HepG2 (cell line): Measurements from ENCODE around the gene RARA. TPM values are rescaled to one million over a fixed set of nuclear protein-coding genes. Genes with fewer than 3 reads are reported as not detected.

Experiments
- CBX1 ChIP-seq: IDR thresholded peaks from one replicate; pipeline ENCODE4 v1.6.1; 2016; ENCODE audit warnings: antibody characterized with exemption, low read depth
- ETV5 ChIP-seq: IDR thresholded peaks from 2 replicates; pipeline ENCODE4 v1.6.1; 2018; ENCODE audit warnings: missing biosample characterization, missing genetic modification reagents, inconsistent platforms, borderline replicate concordance
- FOXA3 ChIP-seq: IDR thresholded peaks from 2 replicates; pipeline ENCODE4 v1.6.1; 2016; ENCODE audit warnings: missing genetic modification reagents, missing compliant biosample characterization
- HOXA7 ChIP-seq: sonication (generic); formaldehyde crosslinking; IDR thresholded peaks from 2 replicates; pipeline ENCODE4 v1.8.1; 2022; ENCODE audit warnings: mild to moderate bottlenecking, missing genetic modification reagents, moderate library complexity
- KDM2A ChIP-seq: sonication (generic); formaldehyde crosslinking; IDR thresholded peaks from 2 replicates; pipeline ENCODE4 v1.4.0; 2020; ENCODE audit warnings: low read depth, missing genetic modification reagents, borderline replicate concordance
- MATR3 ChIP-seq: sonication (generic); formaldehyde crosslinking; IDR thresholded peaks from 2 replicates; pipeline ENCODE4 v1.4.0; 2020; ENCODE audit warnings: missing genetic modification reagents
- TBX2 ChIP-seq: sonication (generic); formaldehyde crosslinking; IDR thresholded peaks from 2 replicates; pipeline ENCODE4 v1.5.0; 2020; ENCODE audit warnings: missing genetic modification reagents, mild to moderate bottlenecking, borderline replicate concordance
- THAP11 ChIP-seq: IDR thresholded peaks from 2 replicates; pipeline ENCODE4 v1.6.1; 2016; ENCODE audit warnings: missing biosample characterization, missing genetic modification reagents
- TOE1 ChIP-seq: sonication (generic); formaldehyde crosslinking; IDR thresholded peaks from 2 replicates; pipeline ENCODE4 v1.4.0; 2020; ENCODE audit warnings: mild to moderate bottlenecking, missing genetic modification reagents
- ZKSCAN1 ChIP-seq: fragments of 150-350 bp; IDR thresholded peaks from 2 replicates; pipeline ENCODE4 v1.6.1; 2014; ENCODE audit warnings: low read length
- ZKSCAN5 ChIP-seq: sonication (generic); formaldehyde crosslinking; IDR thresholded peaks from 2 replicates; pipeline ENCODE4 v1.5.1; 2020; ENCODE audit warnings: mild to moderate bottlenecking, missing genetic modification reagents
- ZMYM3 ChIP-seq: sonication (generic); formaldehyde crosslinking; IDR thresholded peaks from 2 replicates; pipeline ENCODE4 v1.5.1; 2020; ENCODE audit warnings: mild to moderate bottlenecking, missing genetic modification reagents
- ZNF317 ChIP-seq: sonication (generic); formaldehyde crosslinking; IDR thresholded peaks from 2 replicates; pipeline ENCODE4 v1.5.0; 2020; ENCODE audit warnings: mild to moderate bottlenecking, missing genetic modification reagents
- ZNF44 ChIP-seq: sonication (generic); formaldehyde crosslinking; IDR thresholded peaks from 2 replicates; pipeline ENCODE4 v1.5.1; 2020; ENCODE audit warnings: mild to moderate bottlenecking, missing genetic modification reagents
- ZNF562 ChIP-seq: sonication (generic); formaldehyde crosslinking; IDR thresholded peaks from 2 replicates; pipeline ENCODE4 v1.8.0; 2022; ENCODE audit warnings: missing genetic modification reagents, borderline replicate concordance
- ZNF572 ChIP-seq: sonication (generic); formaldehyde crosslinking; IDR thresholded peaks from 2 replicates; pipeline ENCODE4 v1.5.1; 2020; ENCODE audit warnings: mild to moderate bottlenecking, missing genetic modification reagents
- ZNF615 ChIP-seq: sonication (generic); formaldehyde crosslinking; IDR thresholded peaks from 2 replicates; pipeline ENCODE4 v1.5.0; 2020; ENCODE audit warnings: mild to moderate bottlenecking, missing genetic modification reagents, borderline replicate concordance
- ZNF766 ChIP-seq: sonication (generic); formaldehyde crosslinking; IDR thresholded peaks from 2 replicates; pipeline ENCODE4 v1.5.0; 2020; ENCODE audit warnings: missing genetic modification reagents, borderline replicate concordance
- ZNF790 ChIP-seq: sonication (generic); formaldehyde crosslinking; IDR thresholded peaks from 2 replicates; pipeline ENCODE4 v1.8.0; 2022; ENCODE audit warnings: missing genetic modification reagents, mild to moderate bottlenecking, borderline replicate concordance
- polyA plus RNA-seq, 8 experiments: library from polyadenylated mRNA; depleted of rRNA in 3 of 8; stranded (reverse) in 7 of 8; unstranded in 1 of 8; fragments of >200 nt; fragmentation: Illumina TruSeq in 4 of 8; extraction: Trizol in 4 of 8; gene quantifications; 2 replicates each; pipeline versions ENCODE4 v1.2.1 to v1.2.3, GENCODE V29; 2011 to 2016; ENCODE audit warnings: low read depth in 4 of 8, missing spikeins in 1 of 8, mixed read lengths in 1 of 8; ENCODE audit not compliant: insufficient read depth in 1 of 8
- total RNA-seq, 5 experiments: library from RNA; depleted of rRNA; stranded (reverse); fragments of >200 nt; fragmentation: Illumina TruSeq; extraction: Trizol; gene quantifications; 2 replicates each; pipeline ENCODE4 v1.2.3, GENCODE V29; 2016; ENCODE audit warnings: low read depth in 1 of 5
- TF ChIP-seq, protein P1 (sequence below): IDR thresholded peaks from 2 replicates; pipeline ENCODE4 v1.6.1; 2016; ENCODE audit warnings: low read depth, borderline replicate concordance
- TF ChIP-seq, protein P2 (sequence below): sonication (generic); formaldehyde crosslinking; IDR thresholded peaks from 2 replicates; pipeline ENCODE4 v1.9.0; 2021; ENCODE audit warnings: missing genetic modification reagents, borderline replicate concordance
- TF ChIP-seq, protein P3 (sequence below): sonication (generic); formaldehyde crosslinking; conservative IDR thresholded peaks from 2 replicates; pipeline ENCODE4 v1.8.0; 2022; ENCODE audit warnings: missing genetic modification reagents
- TF ChIP-seq, protein P4 (sequence below): sonication (generic); formaldehyde crosslinking; IDR thresholded peaks from 2 replicates; pipeline ENCODE4 v1.9.0; 2021; ENCODE audit warnings: missing genetic modification reagents, borderline replicate concordance
- TF ChIP-seq, protein P5 (sequence below): sonication (generic); formaldehyde crosslinking; IDR thresholded peaks from 2 replicates; pipeline ENCODE4 v1.5.0; 2020; ENCODE audit warnings: missing genetic modification reagents

RARA gene
- total and polyA plus RNA-seq, 2 of the 13 experiments (the other 11 are each of a cell fraction or from before 2014, with no cell fraction given) = 6.4 to 8.6 TPM

DNA sequence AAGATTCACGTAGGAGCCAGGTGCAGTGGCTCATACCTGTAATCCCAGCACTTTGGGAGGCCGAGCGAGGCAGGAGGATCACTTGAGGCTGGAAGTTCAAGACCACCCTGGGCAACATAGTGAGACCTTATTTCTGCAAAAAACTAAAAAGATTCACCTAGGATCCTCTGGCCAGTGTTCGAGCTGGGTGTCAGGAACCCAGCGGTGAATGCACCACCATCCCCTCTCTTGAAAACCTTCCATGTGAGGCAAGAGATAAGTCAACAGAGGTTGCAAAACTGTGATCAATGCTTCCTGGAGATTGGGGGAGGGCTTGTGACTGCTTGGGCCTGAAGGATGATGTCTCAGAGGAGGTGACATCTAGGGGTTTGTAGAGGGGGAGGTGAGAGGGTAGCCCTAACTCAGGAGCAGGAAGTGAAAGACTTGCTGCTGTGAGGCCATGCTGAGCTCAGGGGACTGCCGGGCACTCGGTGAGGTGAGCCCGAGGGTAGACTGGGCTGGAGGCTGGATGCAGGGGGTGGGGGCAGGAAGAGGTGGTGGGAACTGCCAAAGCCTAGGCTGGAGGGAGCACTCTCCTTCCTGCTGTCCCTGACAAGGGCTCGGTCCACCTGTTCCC lies 43.9 kb downstream of the RARA start (continued):
- TF ChIP-seq ZNF790 (no peak), ZKSCAN1 (no peak), ZNF572 (CRISPR knock-in tag) (peak; percentile 76), ZNF562 (CRISPR knock-in tag) (no peak), ZNF766 (CRISPR knock-in tag) (peak; percentile 22; the same call in 1 of the 2 replicates), THAP11 (CRISPR knock-in tag) (peak; percentile 89), ETV5 (peak; percentile 97), KDM2A (no peak), CBX1 (peak; percentile 76), ZKSCAN5 (CRISPR knock-in tag) (peak; percentile 100), FOXA3 (CRISPR knock-in tag) (peak; percentile 100), ZNF615 (CRISPR knock-in tag) (peak; percentile 59; the same call in 1 of the 2 replicates), HOXA7 (no peak), MATR3 (no peak), TBX2 (CRISPR knock-in tag) (peak; percentile 84), TOE1 (no peak), ZNF44 (no peak), ZNF317 (CRISPR knock-in tag) (no peak), ZMYM3 (CRISPR knock-in tag) (peak; percentile 71)
- TF ChIP-seq, protein P1, sequence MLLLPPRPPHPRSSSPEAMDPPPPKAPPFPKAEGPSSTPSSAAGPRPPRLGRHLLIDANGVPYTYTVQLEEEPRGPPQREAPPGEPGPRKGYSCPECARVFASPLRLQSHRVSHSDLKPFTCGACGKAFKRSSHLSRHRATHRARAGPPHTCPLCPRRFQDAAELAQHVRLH (CRISPR knock-in tag) = peak; percentile 87
- TF ChIP-seq, protein P2, sequence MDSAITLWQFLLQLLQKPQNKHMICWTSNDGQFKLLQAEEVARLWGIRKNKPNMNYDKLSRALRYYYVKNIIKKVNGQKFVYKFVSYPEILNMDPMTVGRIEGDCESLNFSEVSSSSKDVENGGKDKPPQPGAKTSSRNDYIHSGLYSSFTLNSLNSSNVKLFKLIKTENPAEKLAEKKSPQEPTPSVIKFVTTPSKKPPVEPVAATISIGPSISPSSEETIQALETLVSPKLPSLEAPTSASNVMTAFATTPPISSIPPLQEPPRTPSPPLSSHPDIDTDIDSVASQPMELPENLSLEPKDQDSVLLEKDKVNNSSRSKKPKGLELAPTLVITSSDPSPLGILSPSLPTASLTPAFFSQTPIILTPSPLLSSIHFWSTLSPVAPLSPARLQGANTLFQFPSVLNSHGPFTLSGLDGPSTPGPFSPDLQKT (CRISPR knock-in tag) = no peak
- TF ChIP-seq, protein P3, sequence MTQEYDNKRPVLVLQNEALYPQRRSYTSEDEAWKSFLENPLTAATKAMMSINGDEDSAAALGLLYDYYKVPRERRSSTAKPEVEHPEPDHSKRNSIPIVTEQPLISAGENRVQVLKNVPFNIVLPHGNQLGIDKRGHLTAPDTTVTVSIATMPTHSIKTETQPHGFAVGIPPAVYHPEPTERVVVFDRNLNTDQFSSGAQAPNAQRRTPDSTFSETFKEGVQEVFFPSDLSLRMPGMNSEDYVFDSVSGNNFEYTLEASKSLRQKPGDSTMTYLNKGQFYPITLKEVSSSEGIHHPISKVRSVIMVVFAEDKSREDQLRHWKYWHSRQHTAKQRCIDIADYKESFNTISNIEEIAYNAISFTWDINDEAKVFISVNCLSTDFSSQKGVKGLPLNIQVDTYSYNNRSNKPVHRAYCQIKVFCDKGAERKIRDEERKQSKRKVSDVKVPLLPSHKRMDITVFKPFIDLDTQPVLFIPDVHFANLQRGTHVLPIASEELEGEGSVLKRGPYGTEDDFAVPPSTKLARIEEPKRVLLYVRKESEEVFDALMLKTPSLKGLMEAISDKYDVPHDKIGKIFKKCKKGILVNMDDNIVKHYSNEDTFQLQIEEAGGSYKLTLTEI (CRISPR knock-in tag) = no peak
- TF ChIP-seq, protein P4, sequence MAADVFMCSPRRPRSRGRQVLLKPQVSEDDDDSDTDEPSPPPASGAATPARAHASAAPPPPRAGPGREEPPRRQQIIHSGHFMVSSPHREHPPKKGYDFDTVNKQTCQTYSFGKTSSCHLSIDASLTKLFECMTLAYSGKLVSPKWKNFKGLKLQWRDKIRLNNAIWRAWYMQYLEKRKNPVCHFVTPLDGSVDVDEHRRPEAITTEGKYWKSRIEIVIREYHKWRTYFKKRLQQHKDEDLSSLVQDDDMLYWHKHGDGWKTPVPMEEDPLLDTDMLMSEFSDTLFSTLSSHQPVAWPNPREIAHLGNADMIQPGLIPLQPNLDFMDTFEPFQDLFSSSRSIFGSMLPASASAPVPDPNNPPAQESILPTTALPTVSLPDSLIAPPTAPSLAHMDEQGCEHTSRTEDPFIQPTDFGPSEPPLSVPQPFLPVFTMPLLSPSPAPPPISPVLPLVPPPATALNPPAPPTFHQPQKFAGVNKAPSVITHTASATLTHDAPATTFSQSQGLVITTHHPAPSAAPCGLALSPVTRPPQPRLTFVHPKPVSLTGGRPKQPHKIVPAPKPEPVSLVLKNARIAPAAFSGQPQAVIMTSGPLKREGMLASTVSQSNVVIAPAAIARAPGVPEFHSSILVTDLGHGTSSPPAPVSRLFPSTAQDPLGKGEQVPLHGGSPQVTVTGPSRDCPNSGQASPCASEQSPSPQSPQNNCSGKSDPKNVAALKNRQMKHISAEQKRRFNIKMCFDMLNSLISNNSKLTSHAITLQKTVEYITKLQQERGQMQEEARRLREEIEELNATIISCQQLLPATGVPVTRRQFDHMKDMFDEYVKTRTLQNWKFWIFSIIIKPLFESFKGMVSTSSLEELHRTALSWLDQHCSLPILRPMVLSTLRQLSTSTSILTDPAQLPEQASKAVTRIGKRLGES = no peak
- TF ChIP-seq, protein P5, sequence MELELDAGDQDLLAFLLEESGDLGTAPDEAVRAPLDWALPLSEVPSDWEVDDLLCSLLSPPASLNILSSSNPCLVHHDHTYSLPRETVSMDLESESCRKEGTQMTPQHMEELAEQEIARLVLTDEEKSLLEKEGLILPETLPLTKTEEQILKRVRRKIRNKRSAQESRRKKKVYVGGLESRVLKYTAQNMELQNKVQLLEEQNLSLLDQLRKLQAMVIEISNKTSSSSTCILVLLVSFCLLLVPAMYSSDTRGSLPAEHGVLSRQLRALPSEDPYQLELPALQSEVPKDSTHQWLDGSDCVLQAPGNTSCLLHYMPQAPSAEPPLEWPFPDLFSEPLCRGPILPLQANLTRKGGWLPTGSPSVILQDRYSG (CRISPR knock-in tag) = no peak
